OCI-LY1 (cell line): ENCODE data around the gene MAPK9.

Source experiments
- CTCF ChIP-seq: fragments of 200-600 bp; sonication (generic), shearing (Covaris generic); IDR thresholded peaks from 2 replicates; pipeline ENCODE4 v1.5.1; 2017; ENCODE audit warnings: mild to moderate bottlenecking, antibody characterized with exemption, low read length, moderate library complexity, mixed read lengths
- EZH2 ChIP-seq: fragments of 200-600 bp; sonication (generic), shearing (Covaris generic); IDR thresholded peaks from 2 replicates; pipeline ENCODE4 v1.8.0; 2017; ENCODE audit warnings: borderline replicate concordance, mixed run types, mild to moderate bottlenecking, antibody characterized with exemption, low read length, moderate library complexity, mixed read lengths

DNA sequence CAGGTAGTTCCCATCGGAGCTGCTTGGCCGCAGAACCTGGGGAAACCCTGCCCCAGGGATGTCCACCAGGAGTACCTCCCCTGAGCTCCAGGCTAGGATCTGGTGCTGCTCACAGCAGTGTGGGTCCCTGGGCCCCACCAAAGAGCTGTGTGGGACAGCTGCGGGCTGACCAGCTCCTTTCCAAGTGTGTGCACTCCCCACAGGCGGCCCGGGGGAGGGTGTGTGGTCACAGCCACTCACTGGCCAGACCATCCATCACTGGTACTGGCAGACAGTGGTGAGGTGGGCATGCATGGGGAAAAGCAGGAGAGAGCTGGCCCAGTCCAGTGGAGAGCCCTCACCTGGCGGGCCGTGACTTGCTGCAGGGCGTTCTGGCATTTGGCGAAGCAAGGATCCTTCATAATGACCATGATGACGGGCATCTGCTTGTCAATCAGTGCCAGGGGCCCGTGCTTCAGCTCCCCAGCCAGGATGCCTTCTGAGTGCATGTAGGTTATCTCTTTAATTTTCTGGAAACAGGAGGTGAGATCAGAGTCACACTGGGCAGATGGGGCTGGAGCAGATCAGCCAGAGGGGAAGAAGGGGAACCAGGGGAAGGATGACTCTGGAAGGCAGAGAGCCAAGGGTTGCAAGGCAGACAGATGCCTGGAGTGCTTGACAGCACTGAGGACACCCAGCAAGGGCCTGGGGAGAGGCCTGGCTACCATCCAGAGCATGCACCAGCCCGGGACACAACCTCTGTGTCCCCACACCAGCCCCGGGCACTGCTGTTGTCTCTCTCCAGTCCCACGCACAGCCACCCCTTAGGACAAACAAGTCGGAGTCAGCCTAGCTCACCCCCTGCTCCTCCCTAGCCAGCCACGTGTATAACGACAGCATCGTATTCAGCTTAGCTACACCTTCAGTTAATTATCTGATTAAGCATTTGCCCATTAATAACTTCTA lies 12.8 kb upstream of the MAPK9 start:
- TF ChIP-seq EZH2 (no peak), CTCF (no peak)
